IgD-negative memory B cell (primary cell): ENCODE measurements around the gene NKX1-1. TPM values are rescaled to one million over a fixed set of nuclear protein-coding genes. Genes with fewer than 3 reads are reported as not detected.

Experiments
- H3K27ac Mint-ChIP-seq, 3 donors: one replicate each; pipeline ENCODE4 v1.8.0; 2020 to 2022; ENCODE audit warnings: mild to moderate bottlenecking in 3 of 3, mixed read lengths in 3 of 3, moderate library complexity in 1 of 3
- H3K27me3 Mint-ChIP-seq: one replicate; pipeline ENCODE4 v1.8.0; 2021; ENCODE audit warnings: mixed read lengths
- H3K36me3 Mint-ChIP-seq: one replicate; pipeline ENCODE4 v1.8.0; 2020; ENCODE audit warnings: mild to moderate bottlenecking, mixed read lengths
- H3K4me1 Mint-ChIP-seq, 3 donors: one replicate each; pipeline ENCODE4 v1.8.0; 2020 to 2022; ENCODE audit warnings: mixed read lengths in 3 of 3, mild to moderate bottlenecking in 1 of 3
- H3K4me3 Mint-ChIP-seq, 4 donors: one replicate each; pipeline ENCODE4 v1.8.0; 2020 to 2022; ENCODE audit warnings: mild to moderate bottlenecking in 4 of 4, mixed read lengths in 4 of 4, moderate library complexity in 3 of 4
- H3K9me3 Mint-ChIP-seq, 3 donors: one replicate each; pipeline ENCODE4 v1.8.0; 2020 to 2021; ENCODE audit warnings: mixed read lengths in 3 of 3, mild to moderate bottlenecking in 1 of 3
- polyA plus RNA-seq: library from polyadenylated mRNA; unstranded; fragments of 300-500 nt; fragmentation: Illumina TruSeq; gene quantifications from one replicate; pipeline ENCODE4 v1.2.3, GENCODE V29; 2021

The NKX1-1 gene
- polyA plus RNA-seq, 1 donor from 2014 or later, result not detected

DNA sequence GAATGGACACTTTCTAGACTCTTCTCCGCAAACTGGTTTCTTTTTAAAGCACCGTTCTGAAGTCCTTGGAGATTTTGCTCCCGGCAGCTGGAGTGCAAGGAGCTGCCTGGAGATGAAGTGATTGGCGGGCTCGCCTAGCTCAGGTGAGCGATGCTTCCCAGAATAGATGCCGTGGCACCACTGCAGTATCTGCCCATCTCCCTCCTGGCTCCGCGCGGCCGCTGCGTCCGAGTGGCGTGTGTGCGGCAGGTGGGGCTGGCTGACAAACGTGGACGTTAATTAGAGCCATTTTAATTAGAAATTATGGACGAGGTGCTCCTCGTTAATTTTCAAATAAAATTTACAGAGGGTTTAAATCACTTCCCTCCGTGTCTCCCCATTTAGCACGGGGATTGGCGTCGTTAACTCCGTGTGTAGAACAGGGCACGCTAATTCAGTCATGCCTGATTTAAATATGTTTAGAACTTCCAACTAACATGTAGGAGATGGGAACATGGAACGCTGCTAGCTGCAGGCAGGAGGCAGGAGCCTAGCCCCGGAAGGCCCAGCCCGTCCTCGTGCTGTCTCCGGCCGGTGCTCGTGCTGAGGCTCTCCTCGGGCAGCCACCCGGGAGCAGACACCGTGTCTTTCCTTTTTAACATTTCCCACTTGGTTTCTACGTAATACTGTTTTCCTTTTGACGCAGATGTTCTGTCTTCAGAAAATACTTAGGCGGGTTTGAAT lies 47.7 kb downstream of the NKX1-1 start:
- no peak overlapping the region for H3K4me3 Mint-ChIP-seq
- H3K27me3 Mint-ChIP-seq, result no peaks in the 10 kb centered on the region
- no peak overlapping the region for H3K27ac Mint-ChIP-seq
- H3K9me3 Mint-ChIP-seq, result no peaks in the 10 kb centered on the region
- no peaks in the 10 kb centered on the region for H3K4me1 Mint-ChIP-seq
- H3K36me3 Mint-ChIP-seq, result no peaks in the 10 kb centered on the region

DNA sequence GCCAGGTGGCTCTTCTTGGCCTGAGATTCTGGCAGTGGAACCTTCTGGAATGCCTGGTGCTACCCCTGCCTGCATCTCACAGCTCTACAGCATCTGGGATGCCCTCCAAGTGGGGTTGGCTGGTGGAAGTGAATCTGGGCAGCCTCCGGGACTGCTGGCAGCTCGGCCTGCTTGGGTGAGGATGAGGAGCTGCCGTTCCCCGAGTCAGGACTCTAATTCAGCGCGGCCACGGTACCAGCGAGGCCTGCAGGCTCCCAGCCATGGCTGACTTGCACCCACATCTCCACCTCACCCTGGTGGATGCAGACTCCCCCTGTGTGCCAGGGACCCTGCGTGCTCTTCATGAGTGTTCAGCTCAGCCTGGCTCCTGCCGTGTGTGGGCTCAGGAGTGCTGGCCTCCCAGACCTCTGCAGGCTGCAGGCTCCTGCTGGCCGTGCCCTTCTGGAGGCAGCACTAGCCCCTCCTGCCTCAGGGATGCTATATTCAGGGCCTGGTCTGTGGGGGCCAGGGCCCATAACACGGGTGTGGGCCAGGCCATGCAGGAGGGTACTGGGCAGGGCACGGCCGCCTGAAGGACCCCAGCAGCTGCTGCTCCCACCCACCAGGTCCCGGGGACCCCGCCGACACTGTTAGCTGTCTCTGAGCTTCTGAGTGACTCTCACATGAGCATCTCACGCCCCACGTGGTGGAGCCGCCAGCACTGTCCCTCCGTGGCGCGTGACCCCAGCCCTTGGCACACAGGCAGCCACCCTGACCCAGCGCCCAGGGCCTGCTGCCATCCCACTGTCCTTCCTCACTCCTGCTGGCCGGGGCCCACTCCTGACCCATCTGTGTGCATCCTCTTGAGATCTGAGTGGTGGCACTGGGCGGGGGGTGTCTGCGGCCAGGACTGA lies 48.6 kb downstream of the NKX1-1 start:
- Mint-ChIP-seq H3K4me3 (no peak overlapping the region), H3K9me3 (no peaks in the 10 kb centered on the region), H3K27me3 (no peaks in the 10 kb centered on the region), H3K36me3 (no peaks in the 10 kb centered on the region), H3K27ac (no peak overlapping the region), H3K4me1 (no peaks in the 10 kb centered on the region)

DNA sequence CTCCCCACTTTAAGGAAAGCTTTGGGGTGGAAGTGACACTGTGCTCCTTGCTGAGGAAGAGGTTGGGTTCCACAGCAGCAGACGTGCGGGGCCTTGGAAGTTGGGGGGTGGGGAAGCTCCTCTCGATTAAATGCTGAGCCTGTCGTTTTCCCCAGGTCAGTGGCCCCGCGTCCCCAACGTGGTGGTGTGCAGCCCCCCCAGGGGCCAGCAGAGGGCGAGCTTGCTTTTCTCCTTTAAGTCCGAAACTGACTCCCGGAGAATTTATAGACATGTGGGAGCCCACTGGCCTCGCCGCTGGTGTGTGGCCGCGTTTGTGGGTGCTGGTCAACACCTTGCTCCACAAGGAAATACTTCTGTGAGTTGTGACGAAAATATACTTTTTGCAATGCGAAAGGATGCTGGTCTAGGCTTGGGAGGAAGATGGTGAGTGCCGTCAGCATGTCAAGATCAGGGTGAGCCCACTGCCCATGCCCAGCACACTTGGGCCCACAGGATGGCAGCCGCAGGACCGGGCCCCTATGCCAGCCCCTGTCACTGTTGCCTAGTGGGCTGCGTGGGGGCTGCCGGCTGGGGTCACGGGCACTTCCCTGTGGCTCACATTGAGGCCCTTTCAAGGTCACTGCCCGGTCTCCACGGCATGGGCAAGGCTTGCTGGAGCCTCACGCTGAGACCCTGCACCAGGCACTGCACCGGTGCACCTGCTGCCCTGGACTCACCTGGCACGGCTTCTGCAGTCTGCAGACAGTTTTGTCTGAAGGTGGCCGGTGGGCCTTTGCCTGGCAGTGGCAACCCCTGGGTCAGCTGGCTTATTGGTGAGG lies 49.9 kb downstream of the NKX1-1 start:
- Mint-ChIP-seq H3K36me3 (no peaks in the 10 kb centered on the region), H3K4me3 (no peak overlapping the region), H3K9me3 (no peaks in the 10 kb centered on the region), H3K27ac (no peak overlapping the region), H3K4me1 (peaks cover 4 to 7% (median 6%) of the 10 kb centered on the region in 3 donors), H3K27me3 (no peaks in the 10 kb centered on the region)

DNA sequence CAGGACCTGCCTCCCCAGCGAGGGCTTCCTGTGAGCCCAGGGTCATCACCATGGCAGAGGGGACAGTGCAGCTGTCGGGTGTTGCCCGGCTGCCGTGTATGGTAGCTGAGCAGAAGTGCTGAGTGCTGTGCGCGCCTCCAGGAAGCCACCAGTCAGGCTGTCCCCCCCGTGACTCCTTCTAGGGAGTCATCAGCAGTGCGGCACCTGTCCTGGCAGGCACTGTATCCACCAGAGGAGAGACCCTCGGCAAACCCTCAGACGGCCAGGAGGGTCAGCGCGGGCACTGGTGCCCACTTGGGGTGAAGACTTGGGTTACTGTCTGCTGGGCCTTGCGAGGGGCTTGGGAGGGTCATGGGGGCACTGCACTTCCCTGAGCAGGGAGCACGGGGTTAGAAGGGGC lies 50.9 kb downstream of the NKX1-1 start:
- no peaks in the 10 kb centered on the region for H3K9me3 Mint-ChIP-seq
- no peaks in the 10 kb centered on the region for H3K36me3 Mint-ChIP-seq
- H3K4me3 Mint-ChIP-seq, result no peak overlapping the region
- no peak overlapping the region for H3K27ac Mint-ChIP-seq
- no peaks in the 10 kb centered on the region for H3K27me3 Mint-ChIP-seq
- peaks cover 5 to 7% (median 6%) of the 10 kb centered on the region in 3 donors for H3K4me1 Mint-ChIP-seq

DNA sequence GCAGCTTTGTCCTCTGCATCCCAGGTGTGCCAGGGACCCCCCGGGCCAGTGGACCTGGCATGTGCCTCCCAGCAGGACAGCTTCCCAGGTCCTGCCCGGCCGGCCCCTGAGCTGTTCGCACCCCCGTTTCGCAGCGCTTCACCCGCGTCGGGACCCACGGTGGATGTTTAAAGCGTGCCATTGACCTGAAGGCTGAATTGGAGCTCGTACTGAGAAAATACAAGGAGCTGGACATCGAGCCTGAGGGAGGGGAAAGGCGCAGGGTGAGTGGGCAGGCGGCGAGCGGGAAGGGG lies 51.3 kb downstream of the NKX1-1 start:
- H3K36me3 Mint-ChIP-seq, result no peaks in the 10 kb centered on the region
- H3K9me3 Mint-ChIP-seq, result no peaks in the 10 kb centered on the region
- no peak overlapping the region for H3K27ac Mint-ChIP-seq
- no peak overlapping the region for H3K4me3 Mint-ChIP-seq
- no peaks in the 10 kb centered on the region for H3K27me3 Mint-ChIP-seq
- H3K4me1 Mint-ChIP-seq, result peaks cover 5 to 8% (median 7%) of the 10 kb centered on the region in 3 donors

DNA sequence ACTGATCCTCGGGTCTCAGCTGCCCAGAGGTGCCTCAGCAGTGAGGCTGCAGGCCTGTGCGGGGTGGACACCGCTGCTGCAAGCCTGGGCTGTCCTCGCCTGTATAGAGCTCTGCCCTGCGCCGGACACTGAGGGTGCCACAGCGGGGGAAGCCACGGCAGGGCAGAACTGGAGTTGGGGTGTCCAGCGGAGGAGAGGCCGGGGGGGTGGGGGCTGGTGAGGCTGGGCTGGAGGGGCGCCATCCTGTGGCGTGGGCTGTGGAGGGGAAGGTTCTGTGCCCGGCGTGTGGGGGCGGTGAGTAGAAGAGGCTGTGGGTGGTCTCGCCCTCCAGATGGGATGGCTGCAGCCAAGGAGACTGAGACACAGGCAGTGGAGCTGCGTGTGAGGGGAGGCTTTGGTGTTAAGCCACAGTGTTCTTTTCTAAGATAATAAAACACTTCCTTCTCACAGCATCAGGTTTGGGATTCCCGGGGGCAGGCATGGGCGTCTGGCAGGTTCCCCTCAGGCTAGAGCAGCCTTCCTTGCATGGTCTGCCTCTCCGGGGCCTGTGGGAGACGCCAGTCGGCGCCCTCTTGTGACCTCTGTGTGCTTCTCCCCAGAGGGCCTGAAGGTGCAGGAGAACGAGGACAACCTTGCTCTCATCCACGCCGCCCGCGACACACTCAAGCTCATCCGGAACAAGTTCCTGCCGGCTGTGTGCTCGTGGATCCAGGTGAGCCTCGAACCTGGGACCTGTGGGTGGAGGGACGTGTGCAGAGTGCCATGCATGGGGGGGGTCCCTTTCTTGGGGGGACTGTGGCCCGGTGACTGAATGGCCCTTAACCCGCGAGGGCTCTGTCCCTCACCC lies 51.9 kb downstream of the NKX1-1 start:
- Mint-ChIP-seq H3K27me3 (no peaks in the 10 kb centered on the region), H3K27ac (no peak overlapping the region), H3K4me3 (no peak overlapping the region), H3K36me3 (no peaks in the 10 kb centered on the region), H3K4me1 (peaks cover 5 to 8% (median 7%) of the 10 kb centered on the region in 3 donors), H3K9me3 (no peaks in the 10 kb centered on the region)

DNA sequence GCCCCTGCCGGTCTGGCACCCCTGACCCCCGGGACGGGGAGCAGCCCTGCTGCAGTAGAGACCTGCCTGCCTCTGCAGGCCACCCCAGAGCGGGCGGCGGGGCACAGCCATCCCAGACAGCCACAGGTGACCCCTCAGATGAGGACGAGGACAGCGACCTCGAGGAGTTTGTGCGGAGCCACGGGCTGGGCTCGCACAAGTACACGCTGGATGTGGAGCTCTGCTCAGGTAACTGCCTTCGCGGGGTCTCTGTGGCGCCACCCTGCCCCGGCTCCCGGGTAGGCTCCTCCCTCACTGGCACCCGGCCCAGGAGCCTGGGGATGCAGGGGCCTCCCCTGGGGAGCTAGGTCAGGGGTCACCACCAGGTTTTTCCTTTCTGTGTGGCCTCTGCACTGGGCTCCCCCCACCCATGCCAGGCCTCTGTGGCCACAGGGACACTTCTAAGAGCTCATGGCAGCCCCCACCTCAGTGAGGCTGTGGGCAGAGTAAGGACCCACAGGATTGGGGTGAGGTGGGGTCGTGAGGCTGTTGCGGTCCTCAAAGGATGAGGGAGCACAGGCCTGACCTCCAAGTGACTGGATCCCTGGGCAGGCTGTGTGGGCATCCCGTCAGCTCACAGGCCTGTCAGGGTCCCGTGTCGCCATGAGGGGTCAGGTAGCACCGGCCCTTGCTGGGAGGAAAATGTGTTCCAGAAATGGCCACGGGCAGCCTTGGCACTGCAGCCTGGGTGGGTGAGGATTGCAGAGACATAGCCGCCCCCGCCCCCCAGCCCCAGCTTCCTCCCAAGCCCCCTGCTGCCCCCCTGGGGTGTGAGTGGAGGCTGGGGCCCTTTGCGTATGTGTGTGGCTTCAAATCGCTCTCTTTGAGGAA lies 52.8 kb downstream of the NKX1-1 start:
- no peaks in the 10 kb centered on the region for H3K9me3 Mint-ChIP-seq
- H3K27me3 Mint-ChIP-seq, result no peaks in the 10 kb centered on the region
- no peak overlapping the region for H3K4me3 Mint-ChIP-seq

More for the DNA sequence above, 52.8 kb downstream of the NKX1-1 start:
- H3K27ac Mint-ChIP-seq, result no peak overlapping the region
- peaks cover 7 to 16% (median 10%) of the 10 kb centered on the region in 3 donors for H3K4me1 Mint-ChIP-seq
- peaks cover 2% of the 10 kb centered on the region for H3K36me3 Mint-ChIP-seq

Other genes starting within 250 kb of the NKX1-1 start
- gene SPON2, start 233.9 kb downstream of the NKX1-1 start, polyA plus RNA-seq, result 8.6 TPM
- 36.5 TPM for gene CTBP1, start 157.3 kb downstream of the NKX1-1 start, polyA plus RNA-seq
- gene MAEA, start 116.6 kb downstream of the NKX1-1 start, polyA plus RNA-seq, result 67.1 TPM
- 9.5 TPM for gene UVSSA, start 59.2 kb downstream of the NKX1-1 start, polyA plus RNA-seq